Activated B cell treated with CpG ODN at 0.5 μM for 24 hours (primary cell): ENCODE results near the gene IL17C. TPM values are rescaled to one million over a fixed set of nuclear protein-coding genes. Genes with fewer than 3 reads are reported as not detected.

Source experiments
- ATAC-seq: fragments of 200-7000 bp; cut with Tn5 transposase; one replicate; pipeline ENCODE4 v1.10.0; 2021; ENCODE audit warnings: low read depth, mild to moderate bottlenecking, moderate library complexity
- CTCF ChIA-PET: fragments of 350-600 bp; sonication (Branson Sonifier 250); formaldehyde crosslinking; loops from one replicate; lab custom pipeline; 2021; ENCODE audit warnings: antibody characterized with exemption; lab: Charles Lee
- POLR2A ChIA-PET: fragments of 350-600 bp; sonication (Branson Sonifier 250); formaldehyde crosslinking; loops from one replicate; lab custom pipeline; 2021; ENCODE audit warnings: antibody characterized with exemption; lab: Charles Lee
- DNase-seq: peaks from one replicate; pipeline ENCODE4 v3.0.0; 2022
- H3K27ac Mint-ChIP-seq: one replicate; pipeline ENCODE4 v1.8.0; 2020; ENCODE audit warnings: mixed read lengths
- H3K27me3 Mint-ChIP-seq: one replicate; pipeline ENCODE4 v1.8.0; 2021; ENCODE audit warnings: mixed read lengths
- H3K36me3 Mint-ChIP-seq: one replicate; pipeline ENCODE4 v1.8.0; 2021; ENCODE audit warnings: low read depth, mixed read lengths
- H3K4me1 Mint-ChIP-seq: one replicate; pipeline ENCODE4 v1.8.0; 2021; ENCODE audit warnings: mixed read lengths
- H3K4me3 Mint-ChIP-seq: one replicate; pipeline ENCODE4 v1.8.0; 2020; ENCODE audit warnings: mild to moderate bottlenecking, mixed read lengths
- H3K9me3 Mint-ChIP-seq: one replicate; pipeline ENCODE4 v1.8.0; 2020; ENCODE audit warnings: mixed read lengths
- intact Hi-C: fragments of 100-400 bp; cut with micrococcal nuclease; formaldehyde crosslinking; loops from one replicate; pipeline ENCODE4 v1.15.1; 2024
- total RNA-seq: library from RNA; stranded (reverse); gene quantifications from 2 replicates; pipeline ENCODE4 v1.2.3, GENCODE V29; 2022
- TF ChIP-seq, protein P1 (sequence below): fragments of 200-600 bp; IDR thresholded peaks from one replicate; pipeline ENCODE4 v1.8.0; 2022; ENCODE audit warnings: antibody characterized with exemption, mild to moderate bottlenecking

IL17C gene
- total RNA-seq, 1 donor from 2014 or later: 0.69 TPM

DNA sequence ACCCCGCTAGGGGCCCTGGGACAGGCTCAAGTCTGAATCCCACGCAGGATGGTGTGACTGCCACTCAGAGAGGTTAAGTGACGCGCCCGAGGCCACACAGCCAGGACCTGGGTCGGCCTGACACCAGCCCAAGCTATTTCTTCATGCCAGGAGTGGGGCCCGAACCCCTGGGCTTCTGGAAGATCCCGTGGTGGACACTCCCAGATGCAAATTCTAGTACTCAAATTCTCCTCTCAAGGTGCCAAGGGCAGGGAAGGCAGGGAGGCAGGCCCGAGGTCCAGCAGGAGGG is 5.2 kb downstream of the IL17C start:
- ChIA-PET POLR2A (no interaction called here), CTCF (interaction anchor here (1.7 kb wide), 1 partner anchor 10 kb away, joined by 4 read pairs; no protein-coding TSS in a partner anchor)
- TF ChIP-seq, protein P1, sequence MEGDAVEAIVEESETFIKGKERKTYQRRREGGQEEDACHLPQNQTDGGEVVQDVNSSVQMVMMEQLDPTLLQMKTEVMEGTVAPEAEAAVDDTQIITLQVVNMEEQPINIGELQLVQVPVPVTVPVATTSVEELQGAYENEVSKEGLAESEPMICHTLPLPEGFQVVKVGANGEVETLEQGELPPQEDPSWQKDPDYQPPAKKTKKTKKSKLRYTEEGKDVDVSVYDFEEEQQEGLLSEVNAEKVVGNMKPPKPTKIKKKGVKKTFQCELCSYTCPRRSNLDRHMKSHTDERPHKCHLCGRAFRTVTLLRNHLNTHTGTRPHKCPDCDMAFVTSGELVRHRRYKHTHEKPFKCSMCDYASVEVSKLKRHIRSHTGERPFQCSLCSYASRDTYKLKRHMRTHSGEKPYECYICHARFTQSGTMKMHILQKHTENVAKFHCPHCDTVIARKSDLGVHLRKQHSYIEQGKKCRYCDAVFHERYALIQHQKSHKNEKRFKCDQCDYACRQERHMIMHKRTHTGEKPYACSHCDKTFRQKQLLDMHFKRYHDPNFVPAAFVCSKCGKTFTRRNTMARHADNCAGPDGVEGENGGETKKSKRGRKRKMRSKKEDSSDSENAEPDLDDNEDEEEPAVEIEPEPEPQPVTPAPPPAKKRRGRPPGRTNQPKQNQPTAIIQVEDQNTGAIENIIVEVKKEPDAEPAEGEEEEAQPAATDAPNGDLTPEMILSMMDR: no peak
- Mint-ChIP-seq H3K9me3 (no peaks in the 10 kb centered on the region), H3K4me3 (no peak overlapping the region), H3K36me3 (peaks cover 37% of the 10 kb centered on the region), H3K4me1 (peaks cover 83% of the 10 kb centered on the region), H3K27me3 (no peaks in the 10 kb centered on the region), H3K27ac (no peak overlapping the region)
- ATAC-seq (no peak), DNase-seq (no peak)
- intact Hi-C loops: no loop called here

DNA sequence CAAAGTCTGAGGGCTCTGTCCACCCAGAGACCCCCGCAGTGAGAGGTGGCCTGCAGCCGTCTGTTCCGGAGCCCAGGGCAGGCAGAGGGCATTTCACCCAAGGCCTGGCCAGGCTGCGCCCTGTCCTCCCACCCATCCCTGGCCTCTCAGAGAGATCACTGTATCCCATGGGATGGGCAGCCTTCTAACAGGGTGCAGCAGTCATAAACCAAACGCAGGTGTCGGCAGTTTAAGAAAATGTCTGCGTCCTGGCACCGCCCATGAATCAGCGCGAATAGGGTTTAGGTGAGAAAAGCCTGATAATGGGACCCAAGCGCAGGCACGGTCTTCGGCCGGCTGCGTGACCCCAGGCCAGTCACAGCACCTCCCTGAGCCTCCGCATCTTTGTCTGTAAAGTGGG is 7.1 kb downstream of the IL17C start:
- Mint-ChIP-seq H3K36me3 (peaks cover 47% of the 10 kb centered on the region), H3K9me3 (no peaks in the 10 kb centered on the region), H3K27ac (no peak overlapping the region), H3K4me1 (peaks cover 81% of the 10 kb centered on the region), H3K4me3 (no peak overlapping the region), H3K27me3 (no peaks in the 10 kb centered on the region)
- ChIA-PET POLR2A (no interaction called here), CTCF (no interaction called here)
- ATAC-seq: no peak
- intact Hi-C loops: no loop called here
- DNase-seq: no peak
- TF ChIP-seq, protein P1: no peak

- TF ChIP-seq, protein P1: no peak
- no peak for ATAC-seq
- Mint-ChIP-seq H3K9me3 (no peaks in the 10 kb centered on the region), H3K27me3 (no peaks in the 10 kb centered on the region), H3K36me3 (peaks cover 48% of the 10 kb centered on the region), H3K4me3 (no peak overlapping the region), H3K4me1 (peaks cover 76% of the 10 kb centered on the region), H3K27ac (peak overlapping the region; percentile 46)
- DNase-seq: no peak
- intact Hi-C loops: no loop called here
- ChIA-PET POLR2A (interaction anchor here (6.4 kb wide), 1 partner anchor 8 kb away, joined by 102 read pairs; the partner anchor contains the start of gene IL17C), CTCF (no interaction called here)
These were observed 7.6 kb downstream of the IL17C start for GRCh38 chr16:88645941-88646340.

- no peak overlapping the region for H3K4me3 Mint-ChIP-seq
- H3K27me3 Mint-ChIP-seq: no peaks in the 10 kb centered on the region
- H3K27ac Mint-ChIP-seq: peak overlapping the region; percentile 46
- TF ChIP-seq, protein P1: no peak
- POLR2A ChIA-PET: interaction anchor here (6.4 kb wide), 1 partner anchor 9 kb away, joined by 102 read pairs; the partner anchor contains the start of gene IL17C
- ATAC-seq (no peak), DNase-seq (no peak)
- intact Hi-C loops: no loop called here
- peaks cover 53% of the 10 kb centered on the region for H3K36me3 Mint-ChIP-seq
- peaks cover 75% of the 10 kb centered on the region for H3K4me1 Mint-ChIP-seq
- CTCF ChIA-PET: no interaction called here
- no peaks in the 10 kb centered on the region for H3K9me3 Mint-ChIP-seq
These were observed 8.1 kb downstream of the IL17C start for GRCh38 chr16:88646345-88647034.

DNA sequence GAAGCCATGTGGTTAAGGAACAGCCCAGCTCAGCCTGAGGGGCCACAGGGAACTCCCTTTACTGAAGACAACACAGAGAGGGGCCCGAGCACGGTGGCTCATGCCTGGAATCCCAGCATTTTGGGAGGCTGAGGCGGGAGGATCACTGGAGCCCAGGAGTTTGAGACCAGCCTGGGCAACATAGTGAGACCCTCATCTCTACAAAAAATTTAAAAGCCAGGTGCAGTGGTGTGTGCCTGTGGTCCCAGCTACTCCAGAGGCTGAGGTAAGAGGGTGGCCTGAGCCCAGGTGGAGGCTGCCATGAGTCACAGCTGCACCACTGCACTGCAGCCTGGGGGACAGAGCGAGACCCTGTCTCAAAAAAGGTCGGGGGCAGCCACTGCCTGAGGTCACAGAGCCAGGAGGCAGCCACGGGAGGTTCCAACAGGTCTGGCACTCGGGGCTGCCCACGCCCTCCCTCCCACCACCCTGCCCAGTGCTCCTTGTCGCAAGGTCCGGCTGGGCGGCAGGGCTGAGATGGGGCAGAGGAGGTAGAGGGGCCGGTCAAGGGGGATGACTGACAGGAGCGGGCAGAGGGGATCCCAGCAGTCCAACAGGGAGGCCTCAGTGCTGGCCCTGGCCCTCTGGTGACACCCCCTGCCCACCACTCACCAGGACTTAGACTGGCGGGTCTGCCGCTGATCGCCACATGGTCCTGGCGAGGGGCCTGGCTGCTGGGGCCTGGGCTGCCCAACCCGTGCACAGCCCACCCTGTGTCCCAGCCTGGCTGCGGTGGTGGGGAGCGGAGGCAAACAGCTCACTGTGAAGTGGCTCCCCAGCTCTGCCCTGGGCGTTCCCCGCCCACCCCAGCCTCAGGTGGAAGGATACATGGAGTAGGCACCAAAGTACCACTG is 9.1 kb downstream of the IL17C start:
- POLR2A ChIA-PET: interaction anchor here (0.6 to 6.4 kb wide), 7 partner anchors 10 to 804 kb away, joined by 3 to 102 read pairs (median 4); partner anchors contain the start of genes IL17C and ZC3H18
- Mint-ChIP-seq H3K4me3 (no peak overlapping the region), H3K9me3 (no peaks in the 10 kb centered on the region), H3K36me3 (peaks cover 46% of the 10 kb centered on the region), H3K27me3 (no peaks in the 10 kb centered on the region), H3K4me1 (peaks cover 75% of the 10 kb centered on the region), H3K27ac (peak overlapping the region; percentile 66)
- intact Hi-C loops: no loop called here
- TF ChIP-seq, protein P1: no peak
- CTCF ChIA-PET: no interaction called here
- DNase-seq (no peak), ATAC-seq (no peak)
